Cerebellar nuclear complex (tissue), 1 donor: ENCODE data around the gene PBX1.
"Not testable (repeated sequence)": the region's sequence is repeated elsewhere in the genome, so short reads cannot be mapped to it uniquely, and the experiment has no call there.

Experiments
- DNase-seq, 2 experiments: peaks; one replicate each; lab custom pipeline; 2025; lab: John Stamatoyannopoulos, UW

PBX1 gene

GRCh38 chr1:164558461-164559341 lies at the start of gene PBX1:
Gene PBX1, plus strand, starts transcription at chr1:164559184.
- peak; percentile 93 to 99 for DNase-seq

GRCh38 chr1:164510435-164510834 lies 48.5 kb upstream of the PBX1 start:
- no peak for DNase-seq

GRCh38 chr1:164511001-164511705 lies 47.8 kb upstream of the PBX1 start:
- no peak for DNase-seq

GRCh38 chr1:164515231-164515630 lies 43.8 kb upstream of the PBX1 start:
- DNase-seq: no peak

- DNase-seq: no peak
Measured at GRCh38 chr1:164515711-164516331, 43.2 kb upstream of the PBX1 start.

GRCh38 chr1:164516591-164516990 lies 42.4 kb upstream of the PBX1 start:
- DNase-seq: no peak

GRCh38 chr1:164518692-164519332 lies 40.2 kb upstream of the PBX1 start:
- no peak for DNase-seq

GRCh38 chr1:164519426-164519825 lies 39.6 kb upstream of the PBX1 start:
- DNase-seq: no peak

- no peak for DNase-seq
Measured at GRCh38 chr1:164524810-164525209, 34.2 kb upstream of the PBX1 start.

- no peak for DNase-seq
Measured at GRCh38 chr1:164534863-164535610, 23.9 kb upstream of the PBX1 start.

- DNase-seq: not testable (repeated sequence)
Measured at GRCh38 chr1:164552463-164552988, 6.5 kb upstream of the PBX1 start.

GRCh38 chr1:164557270-164557669 lies 1.7 kb upstream of the PBX1 start:
- no peak for DNase-seq

GRCh38 chr1:164559342-164560051 lies 513 bp downstream of the PBX1 start:
- no peak for DNase-seq

- DNase-seq: no peak
Measured at GRCh38 chr1:164560121-164560541, 1.1 kb downstream of the PBX1 start.

- DNase-seq: no peak
Measured at GRCh38 chr1:164560556-164560955, 1.6 kb downstream of the PBX1 start.

GRCh38 chr1:164561007-164561406 lies 2.0 kb downstream of the PBX1 start:
- no peak for DNase-seq

GRCh38 chr1:164561472-164561871 lies 2.5 kb downstream of the PBX1 start:
- DNase-seq: no peak

- no peak for DNase-seq
Measured at GRCh38 chr1:164562061-164562460, 3.1 kb downstream of the PBX1 start.

GRCh38 chr1:164562511-164562910 lies 3.5 kb downstream of the PBX1 start:
- no peak for DNase-seq

- no peak for DNase-seq
Measured at GRCh38 chr1:164562947-164563520, 4.0 kb downstream of the PBX1 start.
